Measurements from ENCODE around the gene IP6K2. TPM values are rescaled to one million over a fixed set of nuclear protein-coding genes. Genes with fewer than 3 reads are reported as not detected.

IP6K2 gene
- total and polyA plus RNA-seq, 2 of the 13 experiments (the other 11 are each of a cell fraction or from before 2014, with no cell fraction given) = 85.5 to 112 TPM

DNA sequence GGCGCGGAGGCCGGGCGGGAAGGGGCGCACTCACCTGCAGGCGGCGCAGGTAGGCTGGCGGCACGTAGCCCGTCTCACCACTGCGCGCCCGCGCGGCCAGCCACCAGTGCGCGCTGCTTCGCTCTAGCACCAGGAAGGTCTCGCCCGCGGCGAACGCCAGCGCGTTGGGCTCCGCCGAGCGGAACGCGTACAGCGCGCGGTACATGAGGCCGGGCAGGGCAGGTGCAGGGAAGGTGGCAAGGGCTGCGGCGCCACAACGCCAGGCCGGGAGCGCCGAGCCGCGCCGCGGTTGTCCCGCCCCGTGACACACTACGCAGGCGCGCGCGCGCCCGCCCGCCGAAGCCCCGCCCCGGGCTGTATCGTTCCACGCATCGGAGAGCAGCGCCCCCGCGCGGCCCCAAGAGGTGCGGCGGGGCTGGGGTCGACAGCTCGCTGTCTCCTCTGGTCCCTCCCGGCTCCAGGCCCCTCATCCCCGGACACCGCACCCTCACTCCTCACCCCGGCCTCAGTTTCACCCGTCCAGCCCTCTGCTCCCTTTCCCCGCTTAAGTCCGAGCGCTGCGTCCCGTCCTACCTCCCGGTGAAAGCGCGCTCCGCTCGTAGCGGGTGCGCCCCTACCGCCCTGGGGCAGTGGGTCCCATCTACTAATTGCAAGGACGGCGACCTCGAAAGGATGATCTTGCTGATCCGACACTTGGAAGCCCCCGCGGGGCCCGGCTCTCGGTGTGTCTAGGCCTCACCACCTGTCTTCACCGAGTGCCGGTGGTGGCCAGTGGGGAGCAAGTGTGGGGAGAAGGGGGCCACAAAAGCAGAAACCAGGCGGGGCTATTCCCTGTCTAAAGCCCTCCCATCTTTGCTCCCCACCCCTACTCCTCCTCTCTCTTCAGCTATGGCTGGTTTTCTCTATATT lies 31.2 kb downstream of the IP6K2 start, which contains the start of gene NCKIPSD (continued):
- peak; percentile 95 for TF ChIP-seq CCDC6 (CRISPR knock-in tag; IDR thresholded peaks at IDR 0.05)
- no peak; the same call in 1 of the 2 replicates for TF ChIP-seq ISL2 (CRISPR knock-in tag; IDR thresholded peaks at IDR 0.05)
- peak; percentile 79; the same call in 1 of the 2 replicates for TF ChIP-seq SALL2 (CRISPR knock-in tag; IDR thresholded peaks at IDR 0.05)
- peak; percentile 75; the same call in 1 of the 2 replicates for TF ChIP-seq ZNF333 (CRISPR knock-in tag; IDR thresholded peaks at IDR 0.05; ENCODE audit: borderline replicate concordance)
- 0 out of 2 replicates have a peak, but pooled peaks have one; percentile 45 for TF ChIP-seq FOXK1 (CRISPR knock-in tag; IDR thresholded peaks at IDR 0.05; ENCODE audit: borderline replicate concordance, low read depth)
- peak; percentile 96 for TF ChIP-seq KAT7 (CRISPR knock-in tag; IDR thresholded peaks at IDR 0.05; ENCODE audit: borderline replicate concordance)
- peak; percentile 76; the same call in 1 of the 2 replicates for TF ChIP-seq WIZ (CRISPR knock-in tag; IDR thresholded peaks at IDR 0.05)
- TF ChIP-seq MED1 (CRISPR knock-in tag; IDR thresholded peaks at IDR 0.05) = peak; percentile 56; the same call in 1 of the 2 replicates
- no peak for TF ChIP-seq ZFP36L2 (CRISPR knock-in tag; IDR thresholded peaks at IDR 0.05)
- peak; percentile 32; the same call in 1 of the 2 replicates for TF ChIP-seq GATAD2A (CRISPR knock-in tag; IDR thresholded peaks at IDR 0.05)
- no peak for TF ChIP-seq SIN3B (IDR thresholded peaks at IDR 0.05; ENCODE audit: low read length)
- no peak for TF ChIP-seq CHD4 (IDR thresholded peaks at IDR 0.05; ENCODE audit: borderline replicate concordance, low read length)
- TF ChIP-seq BRCA1 (CRISPR knock-in tag; IDR thresholded peaks at IDR 0.05) = 0 out of 2 replicates have a peak, but pooled peaks have one; percentile 63
- TF ChIP-seq NONO (IDR thresholded peaks at IDR 0.05) = no peak
- peak; percentile 86 for TF ChIP-seq NONO (CRISPR knock-in tag; conservative IDR thresholded peaks at IDR 0.05)
- TF ChIP-seq MIER3 (CRISPR knock-in tag; IDR thresholded peaks at IDR 0.05; ENCODE audit: borderline replicate concordance) = peak; percentile 52; the same call in 1 of the 2 replicates
- 0 out of 2 replicates have a peak, but pooled peaks have one; percentile 74 for TF ChIP-seq ZSCAN29 (CRISPR knock-in tag; conservative IDR thresholded peaks at IDR 0.05)
- TF ChIP-seq, protein P1, sequence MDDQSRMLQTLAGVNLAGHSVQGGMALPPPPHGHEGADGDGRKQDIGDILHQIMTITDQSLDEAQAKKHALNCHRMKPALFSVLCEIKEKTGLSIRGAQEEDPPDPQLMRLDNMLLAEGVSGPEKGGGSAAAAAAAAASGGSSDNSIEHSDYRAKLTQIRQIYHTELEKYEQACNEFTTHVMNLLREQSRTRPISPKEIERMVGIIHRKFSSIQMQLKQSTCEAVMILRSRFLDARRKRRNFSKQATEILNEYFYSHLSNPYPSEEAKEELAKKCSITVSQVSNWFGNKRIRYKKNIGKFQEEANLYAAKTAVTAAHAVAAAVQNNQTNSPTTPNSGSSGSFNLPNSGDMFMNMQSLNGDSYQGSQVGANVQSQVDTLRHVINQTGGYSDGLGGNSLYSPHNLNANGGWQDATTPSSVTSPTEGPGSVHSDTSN (CRISPR knock-in tag; IDR thresholded peaks at IDR 0.05; ENCODE audit: borderline replicate concordance) = no peak
- TF ChIP-seq ZNF354B (CRISPR knock-in tag; IDR thresholded peaks at IDR 0.05) = no peak
- TF ChIP-seq, protein P2, sequence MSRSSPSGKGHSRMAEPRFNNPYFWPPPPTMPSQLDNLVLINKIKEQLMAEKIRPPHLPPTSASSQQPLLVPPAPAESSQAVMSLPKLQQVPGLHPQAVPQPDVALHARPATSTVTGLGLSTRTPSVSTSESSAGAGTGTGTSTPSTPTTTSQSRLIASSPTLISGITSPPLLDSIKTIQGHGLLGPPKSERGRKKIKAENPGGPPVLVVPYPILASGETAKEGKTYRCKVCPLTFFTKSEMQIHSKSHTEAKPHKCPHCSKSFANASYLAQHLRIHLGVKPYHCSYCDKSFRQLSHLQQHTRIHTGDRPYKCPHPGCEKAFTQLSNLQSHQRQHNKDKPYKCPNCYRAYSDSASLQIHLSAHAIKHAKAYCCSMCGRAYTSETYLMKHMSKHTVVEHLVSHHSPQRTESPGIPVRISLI (CRISPR knock-in tag; IDR thresholded peaks at IDR 0.05; ENCODE audit: borderline replicate concordance) = no peak
- peak; percentile 75; the same call in 1 of the 2 replicates for TF ChIP-seq ZNF234 (CRISPR knock-in tag; conservative IDR thresholded peaks at IDR 0.05)
- TF ChIP-seq ZNF33B (CRISPR knock-in tag; IDR thresholded peaks at IDR 0.05) = peak; percentile 90; the same call in 1 of the 2 replicates
- TF ChIP-seq GPN1 (CRISPR knock-in tag; IDR thresholded peaks at IDR 0.05; ENCODE audit: borderline replicate concordance) = no peak; the same call in 1 of the 2 replicates
- TF ChIP-seq, protein P3, sequence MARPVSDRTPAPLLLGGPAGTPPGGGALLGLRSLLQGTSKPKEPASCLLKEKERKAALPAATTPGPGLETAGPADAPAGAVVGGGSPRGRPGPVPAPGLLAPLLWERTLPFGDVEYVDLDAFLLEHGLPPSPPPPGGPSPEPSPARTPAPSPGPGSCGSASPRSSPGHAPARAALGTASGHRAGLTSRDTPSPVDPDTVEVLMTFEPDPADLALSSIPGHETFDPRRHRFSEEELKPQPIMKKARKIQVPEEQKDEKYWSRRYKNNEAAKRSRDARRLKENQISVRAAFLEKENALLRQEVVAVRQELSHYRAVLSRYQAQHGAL (CRISPR knock-in tag; IDR thresholded peaks at IDR 0.05; ENCODE audit: not compliant biosample characterization) = peak; percentile 75
- TF ChIP-seq, protein P4, sequence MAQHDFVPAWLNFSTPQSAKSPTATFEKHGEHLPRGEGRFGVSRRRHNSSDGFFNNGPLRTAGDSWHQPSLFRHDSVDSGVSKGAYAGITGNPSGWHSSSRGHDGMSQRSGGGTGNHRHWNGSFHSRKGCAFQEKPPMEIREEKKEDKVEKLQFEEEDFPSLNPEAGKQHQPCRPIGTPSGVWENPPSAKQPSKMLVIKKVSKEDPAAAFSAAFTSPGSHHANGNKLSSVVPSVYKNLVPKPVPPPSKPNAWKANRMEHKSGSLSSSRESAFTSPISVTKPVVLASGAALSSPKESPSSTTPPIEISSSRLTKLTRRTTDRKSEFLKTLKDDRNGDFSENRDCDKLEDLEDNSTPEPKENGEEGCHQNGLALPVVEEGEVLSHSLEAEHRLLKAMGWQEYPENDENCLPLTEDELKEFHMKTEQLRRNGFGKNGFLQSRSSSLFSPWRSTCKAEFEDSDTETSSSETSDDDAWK (CRISPR knock-in tag; IDR thresholded peaks at IDR 0.05) = no peak
- TF ChIP-seq CEBPB (IDR thresholded peaks at IDR 0.05; ENCODE audit: borderline replicate concordance, low read depth, low read length) = no peak

Data from HepG2 (cell line).